NCI-H2196 (cell line): Measurements from ENCODE around the gene EDIL3.
"Not testable (repeated sequence)": the region's sequence is repeated elsewhere in the genome, so short reads cannot be mapped to it uniquely, and the experiment has no call there.

Experiments
- DNase-seq: peaks from one replicate; lab custom pipeline; 2025; ENCODE audit not compliant: unreplicated experiment; lab: John Stamatoyannopoulos, UW

Gene EDIL3

GRCh38 chr5:84085387-84086041 is 299.2 kb downstream of the EDIL3 start:
- DNase-seq, result no peak

- DNase-seq, result no peak
Measured at GRCh38 chr5:84080908-84081307, 303.8 kb downstream of the EDIL3 start.

DNA sequence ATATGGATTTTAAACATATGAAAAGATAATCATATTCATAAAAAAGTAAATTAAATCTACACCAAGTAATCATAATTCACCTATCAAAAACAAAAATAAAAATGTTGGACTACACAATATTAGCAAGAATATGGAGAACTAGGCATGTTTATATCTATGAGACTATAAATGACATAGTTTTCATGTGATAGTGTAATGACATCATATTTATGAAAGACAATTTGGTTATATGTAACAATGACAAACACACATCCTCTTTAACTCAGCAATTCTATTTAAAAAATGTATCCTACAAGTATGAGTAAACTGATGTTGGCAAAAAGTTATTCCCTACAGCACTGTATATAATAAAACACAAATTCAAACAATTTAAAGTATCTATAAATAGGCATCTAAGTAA is 312.3 kb downstream of the EDIL3 start:
- DNase-seq, result no peak

- DNase-seq, result no peak
Measured at GRCh38 chr5:84069608-84070179, 315.0 kb downstream of the EDIL3 start.

DNA sequence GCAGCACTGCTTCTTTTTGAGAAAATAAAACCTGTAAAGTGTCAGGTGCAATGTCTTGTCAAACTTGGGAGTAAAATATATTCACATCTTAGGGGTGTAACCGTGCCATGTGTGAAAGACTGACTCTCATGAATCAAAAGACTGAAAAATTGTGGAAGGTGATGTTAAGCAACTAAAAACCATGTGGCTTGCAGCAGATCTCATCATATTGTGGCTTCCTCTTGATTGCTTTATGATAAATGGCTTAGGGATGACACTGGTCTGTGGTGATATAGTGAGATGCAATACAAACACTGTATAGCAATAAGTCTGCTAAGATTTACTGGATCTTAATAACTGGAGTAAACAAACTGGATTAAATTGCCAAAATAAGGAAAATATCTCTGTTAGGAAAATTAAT is 321.6 kb downstream of the EDIL3 start:
- no peak for DNase-seq

- no peak for DNase-seq
Measured at GRCh38 chr5:84059672-84060071, 325.0 kb downstream of the EDIL3 start.

GRCh38 chr5:84058561-84058960 is 326.1 kb downstream of the EDIL3 start:
- no peak for DNase-seq

DNA sequence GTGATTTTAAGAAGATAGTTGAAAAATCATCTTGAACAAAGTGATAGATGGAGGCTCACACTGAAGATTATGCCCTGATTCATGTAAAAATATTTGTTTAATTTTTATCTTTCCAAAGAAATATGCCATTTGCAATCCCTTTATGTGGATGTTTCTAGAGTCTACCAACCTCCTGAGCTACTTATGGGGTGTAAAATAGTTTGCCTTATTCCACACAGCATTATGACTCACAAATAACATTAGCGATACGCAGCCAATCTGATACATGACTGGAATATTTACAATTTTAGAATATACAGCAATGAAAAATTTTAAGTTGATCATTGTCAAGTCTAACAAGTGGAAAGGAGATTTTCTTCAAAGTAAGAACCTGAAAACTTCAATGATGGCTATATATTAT is 327.5 kb downstream of the EDIL3 start:
- DNase-seq, result no peak

DNA sequence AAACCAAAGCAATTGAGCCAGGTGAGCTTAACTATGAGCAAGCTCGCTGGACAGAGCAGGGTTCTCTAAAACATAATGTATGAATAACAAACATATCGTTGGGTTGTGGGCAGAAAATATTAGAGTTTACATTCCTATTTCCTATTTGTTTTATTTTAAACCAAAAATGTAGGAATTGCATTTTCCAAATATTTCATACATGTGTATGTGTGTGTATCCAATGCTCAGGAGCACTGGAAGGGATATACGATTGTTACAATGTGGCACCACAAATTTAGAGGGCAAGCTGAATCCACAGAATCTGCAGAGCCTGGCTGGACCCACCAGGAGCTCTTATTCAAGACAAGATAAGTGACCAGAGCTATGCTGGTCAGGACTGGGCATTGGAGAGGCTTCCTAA is 338.7 kb downstream of the EDIL3 start:
- DNase-seq, result no peak

DNA sequence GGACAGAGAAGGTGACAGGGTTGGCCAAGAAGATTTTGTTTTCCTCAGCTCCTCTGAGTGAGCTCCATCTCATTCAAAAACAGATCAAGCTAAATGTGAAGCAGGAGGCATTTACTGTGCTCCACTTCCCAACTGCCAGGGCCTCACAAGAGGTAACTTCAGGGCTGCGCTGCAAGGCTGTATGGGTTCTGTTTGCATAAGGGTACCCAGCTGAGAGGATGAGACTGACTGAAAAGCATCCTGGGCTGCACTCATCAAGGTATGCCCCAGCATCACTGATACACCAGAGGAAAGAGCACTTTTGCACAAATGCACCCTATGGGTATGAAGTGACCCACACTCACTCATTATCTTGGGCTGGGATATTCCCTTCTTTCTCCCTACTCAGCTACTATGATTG is 347.8 kb downstream of the EDIL3 start:
- DNase-seq, result no peak

DNA sequence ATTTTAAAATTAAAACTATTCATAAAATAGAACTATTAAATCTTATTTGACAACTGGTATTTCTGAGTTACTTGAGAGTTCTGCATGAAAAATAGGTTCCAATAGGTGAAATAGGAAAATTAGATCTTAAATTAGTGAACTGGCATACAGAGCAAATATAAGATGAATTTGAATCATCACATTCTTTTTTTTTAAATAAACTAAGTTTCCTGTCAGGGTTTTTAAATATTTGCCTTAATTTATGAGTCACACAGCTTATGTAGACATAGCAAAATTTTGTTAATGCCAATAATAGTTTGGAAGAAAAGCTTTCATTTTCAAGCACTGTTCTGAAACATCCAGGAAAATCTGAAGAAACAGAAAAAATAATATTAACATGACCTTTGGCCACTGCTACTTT is 352.4 kb downstream of the EDIL3 start:
- no peak for DNase-seq

DNA sequence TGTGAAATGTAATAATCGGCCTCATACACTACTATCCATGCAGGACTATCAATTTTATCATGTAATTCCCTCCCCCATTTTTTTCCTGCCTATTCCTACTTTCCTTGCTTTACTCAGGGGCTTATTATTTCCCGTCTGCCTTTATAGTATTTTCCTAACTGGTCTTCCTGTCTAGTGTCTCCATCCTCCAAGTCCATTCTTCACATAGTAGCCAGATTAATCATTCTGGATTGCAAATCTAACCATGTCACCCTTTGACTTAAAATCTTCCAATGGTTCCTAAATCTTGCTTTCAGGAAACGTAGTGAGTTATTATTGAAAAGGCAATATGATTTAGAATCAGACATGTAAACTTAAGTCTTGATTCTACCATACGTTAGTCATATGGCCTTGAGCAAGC is 356.6 kb downstream of the EDIL3 start:
- no peak for DNase-seq

GRCh38 chr5:84018521-84018920 is 366.2 kb downstream of the EDIL3 start:
- DNase-seq, result not testable (repeated sequence)

- DNase-seq, result no peak
Measured at GRCh38 chr5:84017523-84018172, 367.0 kb downstream of the EDIL3 start.

GRCh38 chr5:84016085-84016484 is 368.6 kb downstream of the EDIL3 start:
- DNase-seq, result no peak

- DNase-seq, result no peak
Measured at GRCh38 chr5:84014966-84015365, 369.7 kb downstream of the EDIL3 start.

GRCh38 chr5:83993803-83994202 is 390.9 kb downstream of the EDIL3 start:
- DNase-seq, result no peak

- DNase-seq, result no peak
Measured at GRCh38 chr5:83991566-83992224, 393.0 kb downstream of the EDIL3 start.

GRCh38 chr5:83988293-83988685 is 396.4 kb downstream of the EDIL3 start:
- DNase-seq, result no peak

DNA sequence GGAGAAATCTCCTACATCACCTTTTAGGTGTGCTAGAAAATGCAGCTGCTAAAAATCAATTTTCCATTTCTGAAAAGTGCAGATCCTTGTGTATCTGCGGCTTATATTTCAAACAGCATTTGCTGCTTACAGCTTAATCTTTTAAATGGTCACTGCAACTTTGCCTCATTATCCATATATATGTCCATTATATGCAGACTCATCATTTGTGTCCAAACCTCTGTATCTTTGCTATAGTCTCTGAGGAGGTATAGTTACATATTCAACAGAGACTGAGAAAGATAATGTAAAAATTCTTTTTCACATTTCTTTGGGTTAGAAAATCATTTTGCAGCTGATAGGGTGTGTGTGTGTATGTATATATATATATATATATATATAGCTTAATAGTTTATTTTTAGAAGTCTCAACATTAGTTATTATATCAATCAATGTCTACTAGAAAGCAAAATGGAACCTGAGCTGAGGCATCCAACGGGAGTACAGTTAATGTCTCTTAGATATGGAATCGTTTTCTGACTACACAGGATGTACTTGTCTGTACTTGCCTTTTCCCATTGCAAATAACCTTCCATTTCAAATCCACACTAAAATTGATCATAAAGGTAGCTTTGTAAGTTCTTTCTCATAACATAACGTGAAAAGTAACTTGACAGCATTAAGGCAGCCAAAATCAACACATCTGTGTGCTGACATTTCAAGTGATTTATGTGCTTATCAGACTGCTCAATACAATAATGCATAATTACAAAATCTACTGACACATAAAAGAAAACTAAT is 397.0 kb downstream of the EDIL3 start:
- DNase-seq, result no peak

- DNase-seq, result no peak
Measured at GRCh38 chr5:83983852-83984251, 400.8 kb downstream of the EDIL3 start.
